Measurements from ENCODE around the gene RPS6KL1.
A peak's percentile ranks its signal among the peaks of the same experiment; 100 is the strongest.

The RPS6KL1 gene

DNA sequence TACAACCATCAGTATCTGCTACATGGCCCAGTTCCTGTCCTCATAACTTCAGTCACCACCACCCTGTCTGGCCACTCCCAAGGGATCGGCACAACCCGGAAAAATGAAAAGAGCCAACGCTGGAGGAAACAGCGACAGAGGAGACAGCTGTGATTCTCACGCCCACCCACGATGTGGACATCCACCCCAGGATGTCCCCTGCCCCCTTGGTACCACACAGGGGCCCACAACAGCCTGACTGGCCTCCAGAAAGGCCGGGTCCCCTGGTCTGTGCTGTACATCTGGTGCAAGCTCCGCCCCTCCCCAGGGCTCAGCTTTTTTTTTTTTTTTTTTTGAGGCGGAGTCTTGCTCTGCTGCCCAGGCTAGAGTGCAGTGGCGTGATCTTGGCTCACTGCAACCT lies 12.5 kb downstream of the RPS6KL1 start:
- DNase-seq: no peak

DNA sequence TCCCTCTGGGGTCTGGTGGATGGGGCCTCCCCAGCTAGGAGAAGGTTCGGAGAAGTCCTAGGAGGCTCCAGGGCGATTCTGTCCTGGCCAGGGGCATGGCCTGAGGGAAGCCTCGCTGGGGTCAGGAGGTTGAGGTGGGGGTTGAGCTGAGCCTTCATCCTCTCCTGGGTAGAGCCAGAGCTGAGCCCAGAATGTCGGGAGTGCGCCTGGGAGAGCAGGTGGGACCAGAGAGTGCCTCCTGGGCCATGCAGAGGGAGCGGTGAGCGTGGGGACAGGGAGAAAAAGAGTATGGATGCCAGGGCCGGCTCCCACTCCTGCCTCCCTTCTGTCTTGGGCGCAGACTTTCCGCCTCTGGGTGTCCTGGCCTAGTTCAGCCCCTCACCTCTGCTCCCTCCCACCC lies 13.1 kb downstream of the RPS6KL1 start:
- no peak for DNase-seq

DNA sequence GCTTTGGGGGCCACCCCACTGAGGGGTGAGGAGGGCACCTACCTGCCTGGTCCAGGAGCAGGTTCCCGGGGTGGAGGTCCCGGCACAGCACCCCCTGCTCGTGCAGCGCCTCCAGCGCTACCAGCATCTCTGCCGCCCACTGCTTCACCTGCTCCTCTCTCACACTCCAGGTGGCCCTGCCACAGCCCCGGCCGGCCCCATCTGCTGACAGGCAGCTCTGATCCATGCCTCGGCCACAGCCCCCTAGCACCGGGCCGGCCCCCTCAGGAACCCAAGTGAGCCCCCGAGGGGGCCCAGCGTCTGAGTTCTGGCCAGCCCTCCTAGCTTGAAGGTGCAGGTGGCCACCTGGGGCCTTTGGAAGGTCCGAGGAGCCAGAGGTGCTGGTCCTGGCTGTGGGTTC lies 13.6 kb downstream of the RPS6KL1 start:
- no peak for DNase-seq

DNA sequence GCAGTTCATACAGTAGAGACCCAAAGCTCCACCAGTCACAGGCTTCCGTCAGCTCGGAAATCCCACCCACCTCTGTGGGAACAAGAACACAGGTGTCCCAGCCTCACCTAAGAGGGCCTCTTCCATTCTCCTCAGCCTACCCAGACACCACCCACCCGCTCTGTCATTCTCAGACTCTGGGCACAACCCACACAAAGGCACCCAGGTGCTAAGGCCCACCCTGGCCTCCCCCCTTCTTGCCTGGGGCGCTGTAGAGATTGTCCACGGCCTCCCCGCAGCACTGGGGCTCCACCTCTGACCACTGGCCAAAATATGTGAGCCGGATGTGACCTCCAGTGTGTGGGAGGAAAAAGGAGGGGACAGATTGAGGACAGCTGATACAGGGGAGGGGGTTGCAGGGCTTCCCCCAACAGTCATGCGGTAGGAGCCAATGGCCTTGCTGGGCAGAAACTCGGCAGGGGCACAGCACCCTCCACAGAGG lies 14.2 kb downstream of the RPS6KL1 start:
- DNase-seq: no peak

DNA sequence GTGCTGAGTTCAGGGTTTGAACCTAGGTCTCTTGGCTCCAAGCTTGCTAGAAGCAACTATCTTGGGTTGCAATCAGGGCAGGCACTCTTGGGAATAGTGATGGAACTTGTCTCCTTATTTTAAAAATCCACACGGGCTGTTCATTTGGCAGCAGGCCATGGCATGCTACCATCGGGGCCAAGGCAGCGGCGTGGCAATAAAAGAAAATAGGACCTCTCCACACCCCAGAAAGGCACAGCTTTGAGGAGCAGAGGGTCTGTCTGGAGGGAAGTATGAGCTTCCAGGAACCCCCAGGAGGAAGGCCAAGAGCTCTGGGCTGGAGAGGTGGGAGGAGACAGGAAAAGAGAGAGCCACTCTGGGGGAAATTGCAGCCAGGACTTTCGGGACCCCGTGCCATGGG lies 15.3 kb downstream of the RPS6KL1 start:
- DNase-seq: no peak

DNA sequence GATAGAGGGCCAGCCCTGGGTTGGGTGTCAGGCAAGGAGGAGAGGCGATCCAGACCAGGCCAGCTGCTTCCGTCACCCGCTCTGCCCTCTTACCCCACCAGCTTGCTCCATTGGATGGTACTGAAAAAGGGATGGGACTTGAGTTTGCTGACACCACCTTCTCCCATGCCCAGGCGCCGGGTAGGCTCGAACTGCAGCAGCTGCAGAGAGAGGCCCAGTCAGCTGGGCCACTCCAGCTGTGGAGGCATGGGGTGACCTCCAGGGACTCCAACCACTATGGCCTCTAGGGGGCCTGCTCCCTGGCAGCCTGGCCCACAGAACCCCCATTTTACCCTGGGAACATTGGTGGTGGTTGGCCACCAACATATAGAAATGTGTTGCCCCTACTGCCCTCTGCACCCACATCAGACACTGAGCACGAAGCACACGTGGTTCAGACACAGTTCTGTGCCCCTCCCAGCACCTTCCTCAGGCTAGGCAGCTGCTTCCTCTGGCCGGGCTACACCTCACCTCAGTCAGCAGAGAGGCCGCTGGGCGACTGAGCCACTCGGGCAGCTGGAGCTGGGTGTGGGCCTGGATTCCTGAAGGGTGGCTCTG lies 16.0 kb downstream of the RPS6KL1 start:
- DNase-seq: no peak

DNA sequence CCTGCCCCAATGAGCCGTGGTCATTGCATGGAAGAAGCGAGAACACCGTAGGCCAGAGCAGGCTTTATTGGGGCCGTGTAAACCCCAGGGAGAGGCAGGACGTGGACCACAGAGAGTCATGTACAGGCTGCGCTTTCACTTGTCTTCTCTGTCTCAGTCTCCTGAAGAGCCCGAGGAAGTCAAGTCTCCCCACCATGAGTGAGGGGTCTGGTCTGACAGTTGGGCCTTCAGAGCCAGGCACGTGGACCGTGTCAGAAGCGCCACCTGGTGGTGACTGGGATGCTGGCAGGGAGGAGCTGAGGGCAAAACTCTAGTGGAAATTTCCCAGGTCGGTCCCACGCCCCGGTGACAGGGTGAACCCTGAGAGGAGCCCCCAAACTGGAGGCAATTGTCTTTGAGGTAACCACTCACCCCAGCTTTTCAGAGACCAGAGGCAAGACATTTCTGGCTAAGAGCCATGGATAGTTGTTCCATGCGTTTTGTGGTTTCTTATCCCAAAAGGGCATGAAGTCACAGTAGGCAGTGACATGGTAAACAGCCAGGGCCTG lies 17.4 kb downstream of the RPS6KL1 start:
- DNase-seq: peak; percentile 79

DNA sequence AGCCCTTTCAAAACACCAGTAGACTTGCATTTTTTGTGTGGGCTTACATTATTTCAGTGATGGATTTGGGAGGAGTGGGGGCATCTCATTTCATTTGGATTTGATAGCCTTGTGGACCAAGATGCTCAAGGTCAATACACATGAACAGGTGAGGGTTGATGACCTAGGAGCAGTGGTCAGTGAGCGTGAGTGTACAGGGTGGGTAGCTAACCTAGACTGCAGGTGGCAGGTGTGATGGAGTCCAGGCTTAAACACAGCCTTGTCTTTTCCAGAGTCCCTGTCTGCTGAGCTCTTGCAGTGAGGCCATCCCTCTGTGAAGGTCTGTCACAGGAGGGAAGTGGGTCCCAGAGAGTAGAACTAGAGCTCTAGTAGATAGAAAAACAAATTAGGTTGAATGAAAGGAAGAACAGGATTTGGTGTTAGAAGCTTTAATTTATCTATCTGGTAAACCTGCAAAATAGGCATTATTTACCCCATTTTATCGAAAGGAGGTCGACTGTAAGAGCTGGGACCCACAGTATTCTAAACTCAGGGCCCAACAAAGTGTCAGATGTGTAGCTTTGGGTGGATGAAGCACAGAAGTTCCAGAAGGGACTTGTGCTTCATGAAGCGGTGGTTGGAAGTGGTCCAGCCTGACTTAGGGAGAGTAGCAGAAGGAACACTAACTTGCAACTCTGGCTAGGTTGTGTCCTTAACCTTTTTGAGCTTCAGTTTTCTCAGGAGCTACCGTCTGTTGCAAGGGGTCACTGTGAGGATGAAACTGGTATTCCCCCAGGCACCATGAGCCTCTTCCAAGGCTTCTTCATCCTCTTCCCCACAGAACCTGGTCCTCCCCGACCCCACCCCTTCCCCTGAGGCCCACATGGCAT lies 18.2 kb downstream of the RPS6KL1 start:
- DNase-seq: no peak

DNA sequence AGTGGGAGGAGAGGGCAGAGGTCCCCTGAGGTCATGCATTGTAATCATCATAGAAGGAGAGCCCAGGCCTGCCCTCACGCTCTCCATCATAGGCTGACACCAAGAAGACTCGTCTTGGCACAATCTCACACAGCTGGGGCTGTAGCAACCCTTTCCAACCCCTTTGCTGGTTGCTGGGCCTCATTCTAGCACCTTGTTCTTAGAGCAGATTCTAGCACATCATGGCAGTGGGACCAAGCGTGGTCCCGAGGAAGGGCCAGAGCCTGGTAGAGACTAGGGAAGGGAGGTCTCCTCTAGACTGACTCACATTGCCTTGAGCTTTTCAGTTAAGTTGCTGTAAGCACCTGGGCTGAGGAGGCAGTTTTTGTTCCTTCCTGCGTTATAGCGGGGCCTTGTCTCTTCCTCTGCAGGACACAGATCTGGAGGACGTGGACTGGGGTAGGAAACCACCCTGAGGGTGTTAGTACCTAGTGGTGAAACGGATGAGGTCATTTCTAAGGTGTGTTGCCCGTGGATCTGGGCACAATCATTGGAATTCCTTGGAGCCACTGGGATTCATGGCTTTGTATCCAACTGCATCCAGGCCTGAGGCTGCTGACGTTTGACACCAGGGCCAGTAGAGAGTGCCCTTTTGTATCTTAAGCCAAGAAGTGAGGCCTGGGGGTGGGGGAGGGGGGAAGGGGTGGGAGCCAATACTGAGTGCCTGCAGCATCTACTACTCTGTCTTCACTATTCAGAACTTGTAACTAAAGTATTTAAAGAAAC lies 19.9 kb downstream of the RPS6KL1 start:
- DNase-seq: no peak

DNA sequence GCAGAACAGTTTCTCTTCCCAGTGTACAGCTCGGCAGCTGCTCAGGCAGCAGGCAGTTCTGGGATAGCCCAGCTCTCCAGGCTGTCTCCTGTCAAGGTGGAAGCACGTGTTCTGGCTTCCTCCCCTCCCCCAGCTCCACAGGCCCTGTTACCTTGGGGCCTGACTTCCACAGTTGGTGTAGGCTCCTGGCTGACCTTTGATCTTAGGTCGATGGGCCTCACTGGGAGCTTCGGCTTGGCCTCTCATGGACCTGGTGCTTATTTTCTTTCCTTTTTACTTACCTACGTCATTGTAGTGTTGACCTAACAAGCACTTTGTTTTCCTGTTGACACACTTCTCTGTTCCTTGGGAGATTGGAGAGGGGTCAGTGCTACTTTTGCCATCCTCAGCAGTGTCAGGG lies 24.4 kb downstream of the RPS6KL1 start:
- no peak for DNase-seq

DNA sequence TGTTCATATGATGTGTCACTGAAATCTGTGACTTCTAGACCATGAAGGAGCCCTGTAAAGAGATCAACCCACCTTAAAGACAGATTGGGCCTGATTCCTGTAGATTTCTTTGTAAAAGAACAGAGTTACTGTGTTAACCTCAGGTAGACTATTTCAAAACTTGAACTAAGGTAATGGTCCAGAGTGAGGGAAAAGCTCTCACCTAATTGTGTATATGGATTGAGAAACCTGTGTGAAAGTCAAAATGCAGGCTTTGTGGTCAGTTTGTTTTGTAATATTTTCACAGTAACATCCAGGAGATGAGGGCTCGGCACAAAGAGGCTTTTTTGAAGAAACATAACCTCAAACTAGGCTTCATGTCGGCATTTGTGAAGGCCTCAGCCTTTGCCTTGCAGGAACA lies 25.0 kb downstream of the RPS6KL1 start:
- DNase-seq: no peak

DNA sequence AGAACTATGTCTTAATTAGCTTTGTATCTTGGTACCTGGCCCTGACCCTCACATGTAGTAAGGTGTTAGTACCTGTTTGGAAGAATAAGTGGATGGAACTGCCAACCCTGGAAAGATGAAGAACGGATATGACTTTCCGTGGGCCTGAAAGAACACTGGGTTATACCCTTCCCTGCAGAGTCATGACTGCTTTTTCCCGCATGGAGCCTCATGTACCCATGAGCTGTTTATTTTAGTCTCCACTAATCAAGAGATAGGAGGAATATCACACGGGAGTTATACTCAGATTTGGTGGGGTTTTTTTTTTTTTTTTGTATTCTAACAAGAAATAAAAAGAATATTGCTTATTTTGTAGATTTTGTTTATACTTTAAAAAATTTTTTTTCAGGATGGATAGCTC lies 25.4 kb downstream of the RPS6KL1 start:
- DNase-seq: no peak

DNA sequence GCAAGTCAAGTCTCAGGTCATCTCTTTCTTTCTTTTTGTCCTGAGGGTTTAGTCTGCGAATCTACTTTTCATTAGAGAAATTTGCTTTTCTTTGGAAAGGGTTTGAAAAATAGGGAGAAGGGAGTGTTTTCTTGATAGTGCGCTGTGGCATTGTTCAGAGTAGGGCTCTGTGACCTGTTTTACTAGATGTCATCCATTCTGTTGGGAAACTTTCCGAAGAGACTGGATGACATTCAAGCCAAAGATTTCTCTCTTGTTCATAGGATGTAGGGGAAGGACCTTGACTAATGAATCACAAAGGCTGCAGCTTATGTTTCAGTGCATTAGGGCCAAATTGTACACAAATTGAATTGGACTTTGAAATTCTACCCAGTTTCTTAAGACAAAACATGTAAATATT lies 26.7 kb downstream of the RPS6KL1 start:
- no peak for DNase-seq

DNA sequence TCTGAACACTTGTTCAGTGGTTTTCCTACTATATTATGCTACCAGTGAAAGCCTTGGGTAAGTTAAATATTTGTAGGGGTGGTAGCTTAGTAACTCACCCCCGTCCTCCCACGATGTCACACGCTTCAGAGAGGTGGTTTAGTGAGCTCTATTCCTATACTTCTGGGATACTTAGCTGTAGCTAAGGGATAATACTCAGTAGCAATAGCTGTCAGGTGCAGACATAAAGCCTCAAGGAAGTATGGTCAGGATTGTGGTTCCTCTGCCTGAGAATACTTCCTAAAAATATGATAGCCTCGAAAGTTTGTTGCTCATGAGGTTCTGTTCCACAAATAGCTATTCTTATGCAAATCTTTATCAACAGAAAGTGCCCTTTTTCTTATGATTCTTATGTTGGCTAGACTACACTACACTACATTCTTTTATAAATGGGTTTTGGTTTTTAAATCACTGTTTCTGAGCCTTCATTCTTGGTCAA lies 29.4 kb downstream of the RPS6KL1 start:
- no peak for DNase-seq

DNA sequence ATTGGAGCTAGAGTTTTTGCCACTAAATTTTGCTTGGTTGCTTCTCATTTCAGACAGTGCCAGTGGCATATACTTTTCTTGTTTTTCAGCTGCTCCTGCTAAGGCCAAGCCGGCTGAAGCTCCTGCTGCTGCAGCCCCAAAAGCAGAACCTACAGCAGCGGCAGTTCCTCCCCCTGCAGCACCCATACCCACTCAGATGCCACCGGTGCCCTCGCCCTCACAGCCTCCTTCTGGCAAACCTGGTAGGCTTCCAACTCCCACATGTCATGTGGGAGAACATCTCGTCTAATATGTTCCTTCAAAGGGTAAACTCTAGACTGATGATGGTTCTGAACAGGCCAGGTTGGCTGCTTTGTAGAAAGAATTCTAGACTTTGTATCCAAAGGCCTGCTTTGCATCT lies 30.3 kb downstream of the RPS6KL1 start:
- no peak for DNase-seq

DNA sequence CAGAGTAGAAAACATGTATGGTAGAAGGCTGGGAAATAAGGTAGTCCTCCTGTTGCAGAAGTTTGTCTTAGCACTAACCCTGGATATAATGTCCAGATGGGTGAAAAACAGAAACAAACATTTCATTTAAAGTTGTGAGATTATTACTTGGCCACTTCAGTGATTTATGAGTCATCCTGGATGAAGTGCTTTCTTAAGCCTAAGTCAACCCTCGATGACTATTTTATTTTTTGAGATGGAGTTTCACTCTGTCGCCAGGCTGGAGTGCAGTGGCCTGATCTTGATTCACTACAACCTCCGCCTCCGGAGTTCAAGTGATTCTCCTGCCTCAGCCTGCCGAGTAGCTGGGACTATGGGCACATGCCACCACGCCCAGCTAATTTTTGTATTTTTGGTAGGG lies 31.2 kb downstream of the RPS6KL1 start:
- no peak for DNase-seq

DNA sequence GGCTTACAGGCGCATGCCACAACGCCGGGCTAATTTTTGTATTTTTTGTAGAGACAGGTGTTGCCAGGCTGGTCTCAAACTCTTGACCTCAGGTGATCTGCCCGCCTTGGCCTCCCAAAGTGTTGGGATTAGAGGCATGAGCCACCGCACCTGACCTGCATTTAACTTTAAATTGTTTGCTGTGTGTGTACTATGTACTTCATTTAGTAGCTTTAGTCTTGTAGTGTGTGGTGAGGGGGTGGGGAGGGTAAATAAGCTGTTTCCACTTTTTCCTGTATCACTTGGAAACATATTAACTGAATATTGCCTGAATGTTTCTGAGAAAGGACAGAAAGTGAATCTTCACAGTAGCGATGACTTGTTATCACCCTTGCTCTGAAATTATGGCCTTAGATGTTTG lies 32.8 kb downstream of the RPS6KL1 start:
- DNase-seq: no peak

DNA sequence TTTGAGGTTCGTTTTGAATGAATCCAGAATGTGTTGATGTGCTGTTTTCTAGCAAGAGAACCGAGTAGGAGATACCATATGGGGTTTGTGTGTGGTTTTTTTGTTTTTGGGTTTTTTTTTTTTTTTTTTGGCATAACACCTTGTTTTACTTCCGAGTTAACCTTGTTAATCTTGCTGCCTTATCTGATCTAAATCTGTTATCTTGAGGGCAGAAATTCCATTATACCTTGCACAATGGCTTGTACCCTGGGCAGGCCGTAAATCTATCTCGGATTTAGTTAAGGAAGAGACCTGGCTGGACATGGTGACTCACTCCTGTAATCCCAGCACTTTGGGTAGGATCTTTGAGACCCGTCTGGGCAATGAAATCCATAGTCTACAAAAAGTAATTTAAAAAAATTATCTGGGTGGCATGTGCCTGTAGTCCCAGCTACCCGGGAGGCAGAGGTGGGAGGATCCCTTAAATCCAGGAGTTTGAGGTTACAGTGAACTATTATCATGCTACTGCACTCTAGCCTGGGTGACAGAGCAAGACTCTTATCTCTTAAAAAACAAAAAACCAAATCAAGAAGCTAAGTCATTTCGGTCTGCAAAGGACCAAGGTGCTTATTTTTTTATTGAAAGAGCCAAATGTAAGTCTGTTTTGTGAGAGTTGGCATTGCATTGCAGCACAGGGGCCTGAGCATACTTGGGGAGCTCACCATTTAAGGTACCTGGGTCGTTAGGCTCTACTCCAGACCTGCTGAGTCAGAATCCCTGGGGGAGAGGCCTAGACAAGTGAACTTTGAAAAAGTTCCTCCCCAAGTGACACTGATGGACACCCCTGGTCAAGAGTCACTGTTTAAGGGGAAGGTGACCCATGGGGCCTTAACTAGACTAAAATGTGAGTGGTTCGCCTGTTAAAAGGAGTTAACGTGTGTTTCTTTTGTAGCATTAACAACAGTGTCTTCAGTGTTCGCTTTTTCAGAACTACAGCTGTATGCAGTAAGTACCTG lies 34.6 kb downstream of the RPS6KL1 start:
- DNase-seq: no peak

DNA sequence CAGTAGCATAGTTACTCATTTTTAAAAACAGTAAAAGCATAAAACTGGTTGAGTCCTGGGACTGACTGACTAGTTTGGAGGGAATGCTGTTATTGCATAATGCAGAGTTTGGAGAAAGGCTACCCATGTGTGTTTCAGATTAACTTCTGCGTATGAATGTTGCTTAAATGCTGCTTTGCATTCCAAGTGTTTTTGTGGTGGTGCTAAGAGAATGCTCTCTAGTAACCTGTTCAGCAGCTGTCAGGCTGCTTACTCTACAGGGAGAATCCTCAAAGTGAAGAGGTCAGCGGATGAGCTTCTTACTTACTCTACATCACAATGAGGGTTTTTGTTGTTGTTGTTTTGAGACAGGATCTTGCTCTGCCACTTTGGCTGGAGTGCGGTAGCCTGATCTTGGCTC lies 37.1 kb downstream of the RPS6KL1 start:
- no peak for DNase-seq

DNA sequence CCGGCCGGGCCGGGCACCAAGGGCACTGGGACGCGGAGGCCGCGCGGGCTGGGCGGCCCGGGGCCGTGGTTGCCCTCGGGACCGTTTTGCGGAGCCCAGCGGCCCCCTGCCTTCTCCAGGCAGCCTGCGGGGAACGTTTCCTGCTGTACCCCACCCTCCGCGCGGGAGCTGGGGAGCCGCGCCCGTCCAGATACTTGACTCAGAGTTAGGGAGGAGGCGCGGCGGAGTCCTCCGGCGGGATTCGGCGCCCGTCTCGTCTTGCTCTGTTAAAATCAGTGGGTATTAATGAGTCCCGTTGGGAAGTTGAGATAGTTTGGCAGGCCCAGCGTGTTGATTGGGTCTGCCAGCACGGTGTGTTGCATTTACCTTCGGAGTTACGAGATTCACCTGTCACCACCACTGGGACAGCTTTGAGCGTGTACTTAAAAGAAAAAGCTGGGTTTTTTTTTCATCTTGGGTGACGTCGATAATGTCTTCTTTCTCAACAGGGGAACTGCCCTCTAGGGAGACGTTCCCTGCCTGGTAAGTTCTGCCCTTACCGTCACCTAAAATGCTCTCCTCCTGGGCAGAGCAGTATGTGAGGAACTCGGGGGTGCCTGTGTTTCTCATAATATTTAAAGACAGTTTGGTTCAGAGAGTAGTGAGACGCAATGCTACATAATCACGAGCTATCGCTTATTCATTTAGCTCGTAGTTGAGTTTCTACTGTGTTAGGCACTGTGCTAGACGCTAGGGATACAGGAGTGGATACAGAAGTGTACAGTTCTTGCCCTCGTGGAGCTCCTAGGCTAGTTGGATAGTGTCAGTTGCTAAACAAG lies 40.7 kb downstream of the RPS6KL1 start:
- DNase-seq: peak; percentile 45

DNA sequence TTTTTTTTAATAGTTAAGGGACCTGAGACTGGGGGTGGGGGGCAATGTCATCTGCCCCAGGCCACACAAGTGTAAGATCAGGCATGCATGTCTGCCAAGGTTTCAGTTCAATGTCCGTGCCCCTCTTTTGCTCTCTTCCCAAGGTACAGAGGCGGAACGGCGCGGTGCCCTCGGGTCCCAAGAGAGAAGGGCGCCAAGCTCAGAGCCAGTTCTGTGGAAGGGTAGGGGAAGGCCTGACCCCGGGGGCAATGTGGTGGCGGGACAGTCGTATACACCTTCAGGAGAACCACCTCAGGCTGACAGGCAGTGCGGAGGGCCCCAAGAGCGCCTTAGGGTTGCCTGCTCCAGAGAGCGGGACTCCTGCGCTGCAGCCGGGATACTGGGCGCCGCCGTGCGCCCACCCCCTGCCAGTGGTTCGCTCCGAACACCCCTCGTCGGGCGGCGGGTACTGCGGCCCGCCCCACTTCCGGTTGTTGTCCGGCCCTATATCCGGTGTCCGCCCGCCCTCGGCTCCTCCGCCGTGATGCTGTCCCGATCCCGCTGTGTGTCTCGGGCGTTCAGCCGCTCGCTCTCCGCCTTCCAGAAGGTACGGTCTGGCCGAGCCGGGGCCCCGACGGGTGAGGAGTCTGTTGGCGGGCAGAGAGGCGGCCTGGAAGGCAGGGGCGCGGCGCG lies 41.5 kb downstream of the RPS6KL1 start, which contains the start of gene DLST:
Gene DLST, plus strand, starts transcription at position 486 of the 672 bp plus-strand sequence. Its CDS starts 38 bp downstream, at position 524.
- DNase-seq: peak; percentile 91

Measured in activated CD4-positive, alpha-beta T cell treated with anti-CD3 and anti-CD28 coated beads, Interleukin-2, Interleukin-6, amounts not matched to agents 100 ng/mL and 50 ng/mL, durations not matched to agents 16 hours and 8 hours (primary cell).